Glomerular visceral epithelial cell (primary cell): ENCODE results near the gene CCDC70.
"Not testable (repeated sequence)": the region's sequence is repeated elsewhere in the genome, so short reads cannot be mapped to it uniquely, and the experiment has no call there.

Experiments
- DNase-seq: peaks from one replicate; pipeline ENCODE4 v3.0.0-alpha.2; 2016; ENCODE audit errors: extremely low spot score

The CCDC70 gene

DNA sequence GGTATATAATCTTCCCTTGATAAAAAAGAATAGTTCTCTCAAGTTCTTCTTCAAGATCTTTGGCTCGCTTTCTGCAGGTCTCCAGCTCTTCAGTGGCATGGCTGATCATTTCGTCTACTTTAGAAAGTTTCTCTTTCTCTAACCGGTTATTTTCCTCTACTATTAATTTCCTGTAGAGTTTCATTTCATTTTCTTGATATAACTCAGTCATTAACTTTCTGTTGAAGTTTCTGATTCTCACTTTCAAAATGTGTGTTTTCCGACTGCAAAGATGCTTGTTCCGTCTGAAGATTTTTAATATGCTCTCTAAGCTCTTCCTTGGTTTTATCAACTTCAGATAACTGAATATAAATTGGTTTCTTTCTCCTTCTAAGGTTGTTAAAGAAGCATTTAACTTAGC, 47.5 kb downstream of the CCDC70 start:
- DNase-seq = not testable (repeated sequence)

DNA sequence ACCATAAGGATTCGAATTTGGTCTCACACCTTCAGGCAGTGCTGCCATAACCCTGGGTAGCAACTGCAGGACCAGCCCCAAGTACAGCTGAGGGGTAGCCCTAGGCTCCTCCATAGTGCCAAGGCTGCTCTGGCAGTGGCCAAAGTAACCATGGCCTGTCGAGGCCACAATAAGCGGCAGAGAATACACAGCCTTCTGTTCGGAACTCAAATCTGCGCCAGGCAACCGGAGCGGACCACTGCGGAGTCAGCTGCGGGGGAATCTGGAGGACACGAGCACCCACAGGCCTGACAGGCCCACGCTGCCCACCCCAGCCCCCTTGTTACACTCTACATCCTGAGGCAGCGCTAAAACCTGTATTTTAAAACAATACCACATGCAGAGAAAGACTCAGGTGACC, 48.7 kb downstream of the CCDC70 start:
- DNase-seq = no peak

DNA sequence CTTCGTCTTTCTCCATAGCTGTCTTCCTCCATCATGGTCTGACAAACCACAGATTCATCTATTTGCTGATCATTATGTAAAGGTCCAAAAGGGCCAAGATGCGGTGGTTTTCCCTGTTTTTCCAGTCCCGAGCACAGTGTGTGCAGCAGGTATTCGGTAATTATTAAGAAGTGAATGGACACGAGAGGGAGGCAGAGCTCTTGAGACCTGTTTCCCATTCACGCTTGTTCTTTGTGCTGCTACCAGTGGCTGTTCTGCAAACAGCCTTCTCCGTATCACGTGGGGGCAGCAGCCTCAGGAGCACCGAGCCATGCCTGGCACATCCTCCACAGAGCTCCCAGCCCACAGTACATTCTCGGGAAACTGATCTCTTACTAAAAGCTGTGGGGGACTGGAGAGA, 50.3 kb downstream of the CCDC70 start:
- DNase-seq = peak; percentile 37

DNA sequence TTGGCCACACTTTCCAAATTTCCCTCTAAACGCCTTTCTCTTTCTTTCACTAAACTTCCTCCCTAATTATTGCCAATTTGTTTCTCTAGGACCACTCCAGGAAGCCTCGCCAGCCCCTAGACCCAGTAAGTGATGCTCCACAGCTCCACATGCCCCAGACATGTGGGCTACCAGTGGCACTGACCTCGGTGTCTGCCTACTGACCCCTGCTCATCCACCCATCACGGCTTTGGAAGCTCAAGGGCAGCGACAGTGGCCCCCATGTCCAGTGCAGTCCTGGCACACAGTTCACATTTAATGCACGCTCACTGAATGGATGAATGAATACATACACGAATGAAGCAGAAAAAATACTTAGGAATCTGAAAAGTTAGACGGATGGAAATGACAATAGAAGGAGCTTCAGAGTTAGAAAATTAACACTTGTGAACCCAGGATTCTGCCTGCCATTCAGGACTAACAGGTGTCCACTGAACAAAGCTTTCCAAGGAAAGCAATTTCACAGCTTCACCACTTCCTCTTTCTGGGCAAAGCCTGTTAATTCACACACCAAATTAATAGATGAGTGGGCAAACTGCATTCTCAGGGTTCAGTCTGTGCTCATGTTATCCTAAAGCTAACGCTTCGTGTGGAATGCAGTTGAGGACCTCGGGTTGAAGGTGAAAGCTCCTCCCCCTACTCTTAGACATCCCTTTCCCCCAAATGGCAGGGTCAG, 50.9 kb downstream of the CCDC70 start:
- no peak for DNase-seq

DNA sequence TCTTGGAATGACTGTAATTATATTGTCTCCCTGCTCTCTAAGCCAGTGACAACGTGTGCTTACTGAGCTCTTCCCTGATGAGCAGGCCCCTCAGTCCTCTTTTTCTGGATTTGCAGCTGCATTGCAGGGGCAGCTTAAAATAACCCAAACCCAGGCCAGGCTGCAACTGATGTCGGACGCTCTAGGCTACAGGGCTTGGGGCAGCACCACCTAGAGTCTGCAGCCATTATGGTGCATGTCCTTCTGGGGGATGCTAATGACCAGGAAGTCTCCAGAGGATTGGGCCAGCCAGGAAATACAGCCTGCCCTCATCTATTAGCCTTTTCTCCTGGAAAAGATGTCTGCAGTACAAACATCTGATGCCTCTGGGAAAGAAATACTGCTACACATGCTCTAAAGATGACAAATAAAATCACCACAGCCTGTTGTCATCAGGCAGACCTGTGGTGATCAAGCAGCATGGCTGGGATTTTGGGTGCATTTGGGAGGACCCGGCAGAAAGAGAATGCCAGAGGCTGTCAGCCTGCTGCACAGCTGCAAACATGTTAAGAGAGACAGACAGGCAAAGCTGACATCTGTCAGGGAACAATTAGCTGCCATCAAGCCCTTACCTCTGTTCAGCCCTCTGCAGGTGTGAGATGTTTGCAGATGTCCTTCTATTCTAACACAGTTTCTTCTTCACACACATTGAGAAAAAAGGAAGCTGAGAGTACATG, 51.8 kb downstream of the CCDC70 start:
- no peak for DNase-seq

DNA sequence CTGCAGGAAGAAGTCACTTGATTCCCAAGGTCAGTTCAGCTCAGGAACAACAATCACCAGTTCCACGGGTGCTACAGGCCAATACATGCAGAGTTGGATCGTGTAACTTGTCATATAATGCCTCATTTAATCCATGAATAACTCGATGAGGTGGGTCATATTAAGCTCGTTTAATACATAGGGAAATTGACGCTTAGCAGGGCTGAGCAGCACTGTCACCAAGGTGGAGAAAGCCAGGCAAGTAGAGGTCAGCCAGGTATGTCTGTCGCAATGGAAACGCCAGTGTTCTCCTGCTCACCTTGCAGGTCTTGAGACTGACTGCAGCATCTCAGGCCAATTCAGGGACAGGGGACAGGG, 52.3 kb downstream of the CCDC70 start:
- DNase-seq = no peak
